HCT116 (cell line): Measurements from ENCODE around the gene TRPC4.

ENCODE experiments used
- EZH2 ChIP-seq: fragments of 200-600 bp; sonication (generic); IDR thresholded peaks from 2 replicates; pipeline ENCODE4 v1.6.1; 2017; ENCODE audit warnings: antibody characterized with exemption, mixed run types
- JUND ChIP-seq: IDR thresholded peaks from 2 replicates; pipeline ENCODE4 v1.6.1; 2012
- POLR2A ChIP-seq: IDR thresholded peaks from 2 replicates; pipeline ENCODE4 v1.7.0; 2011; ENCODE audit warnings: borderline replicate concordance; ENCODE audit not compliant: insufficient read depth, insufficient read length; ENCODE audit errors: extremely low read depth
- TCF7L2 ChIP-seq: IDR thresholded peaks from 2 replicates; pipeline ENCODE4 v1.7.0; 2011; ENCODE audit warnings: borderline replicate concordance, inconsistent platforms; ENCODE audit not compliant: insufficient read depth, insufficient read length; ENCODE audit errors: extremely low read depth
- TF ChIP-seq, protein P1 (sequence below), 3 experiments: fragments of 200-600 bp in 1 of 3; sonication (generic) in 1 of 3; IDR thresholded peaks in 2 of 3; conservative IDR thresholded peaks in 1 of 3; 2 replicates each; pipeline ENCODE4 v1.5.1; 2012 to 2017; ENCODE audit warnings: low read depth in 2 of 3, low read length in 2 of 3, antibody characterized with exemption in 1 of 3, borderline replicate concordance in 1 of 3, control low read depth in 1 of 3, mild to moderate bottlenecking in 1 of 3, mixed read lengths in 1 of 3, mixed run types in 1 of 3, moderate library complexity in 1 of 3; ENCODE audit not compliant: insufficient read depth in 1 of 3

DNA sequence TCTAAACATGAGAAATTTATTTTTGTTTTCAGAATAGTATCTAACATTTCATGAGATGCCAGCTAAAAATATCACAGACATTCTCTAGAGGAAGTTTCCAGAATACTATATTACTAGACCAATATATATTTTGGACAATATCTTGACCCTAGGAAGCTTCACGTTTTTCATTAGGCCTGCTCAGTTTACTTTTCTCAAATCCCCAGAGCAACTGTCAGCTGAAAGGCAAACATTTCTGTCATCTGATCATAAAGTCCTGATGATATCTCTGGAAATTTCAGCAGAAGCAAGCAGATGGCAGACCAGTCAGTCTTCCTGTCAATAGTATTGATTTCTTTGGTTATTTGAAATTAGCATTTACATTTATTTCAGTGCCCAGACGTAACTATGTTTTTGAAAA is 275.0 kb downstream of the TRPC4 start:
- TF ChIP-seq EZH2 = no peak
- TF ChIP-seq TCF7L2 = no peak
- TF ChIP-seq JUND = no peak
- no peak for TF ChIP-seq POLR2A
- TF ChIP-seq, protein P1, sequence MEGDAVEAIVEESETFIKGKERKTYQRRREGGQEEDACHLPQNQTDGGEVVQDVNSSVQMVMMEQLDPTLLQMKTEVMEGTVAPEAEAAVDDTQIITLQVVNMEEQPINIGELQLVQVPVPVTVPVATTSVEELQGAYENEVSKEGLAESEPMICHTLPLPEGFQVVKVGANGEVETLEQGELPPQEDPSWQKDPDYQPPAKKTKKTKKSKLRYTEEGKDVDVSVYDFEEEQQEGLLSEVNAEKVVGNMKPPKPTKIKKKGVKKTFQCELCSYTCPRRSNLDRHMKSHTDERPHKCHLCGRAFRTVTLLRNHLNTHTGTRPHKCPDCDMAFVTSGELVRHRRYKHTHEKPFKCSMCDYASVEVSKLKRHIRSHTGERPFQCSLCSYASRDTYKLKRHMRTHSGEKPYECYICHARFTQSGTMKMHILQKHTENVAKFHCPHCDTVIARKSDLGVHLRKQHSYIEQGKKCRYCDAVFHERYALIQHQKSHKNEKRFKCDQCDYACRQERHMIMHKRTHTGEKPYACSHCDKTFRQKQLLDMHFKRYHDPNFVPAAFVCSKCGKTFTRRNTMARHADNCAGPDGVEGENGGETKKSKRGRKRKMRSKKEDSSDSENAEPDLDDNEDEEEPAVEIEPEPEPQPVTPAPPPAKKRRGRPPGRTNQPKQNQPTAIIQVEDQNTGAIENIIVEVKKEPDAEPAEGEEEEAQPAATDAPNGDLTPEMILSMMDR (IDR thresholded peaks at IDR 0.05 in 2 of 3, conservative IDR thresholded peaks at IDR 0.05 in 1 of 3; ENCODE audit: borderline replicate concordance in 1 of 3, insufficient read depth in 1 of 3, low read depth in 2 of 3, low read length in 2 of 3) = no peak
